Fibroblast of pulmonary artery (primary cell): ENCODE data around the gene CACNA2D3.

Experiments used
- DNase-seq: peaks from one replicate; pipeline ENCODE4 v3.0.0-alpha.2; 2010; ENCODE audit warnings: low read depth
- H3K4me3 ChIP-seq: replicated peaks from 2 replicates; pipeline ENCODE4 v1.5.1; 2011; ENCODE audit warnings: low read depth, mild to moderate bottlenecking, control low read depth, low read length, moderate library complexity
- CTCF ChIP-seq: IDR thresholded peaks from 2 replicates; pipeline ENCODE4 v1.5.1; 2011; ENCODE audit warnings: mild to moderate bottlenecking, control low read depth, low read length, inconsistent platforms; ENCODE audit errors: missing control alignments

CACNA2D3 gene

GRCh38 chr3:54899273-54899672, 776.9 kb downstream of the CACNA2D3 start:
- no peak overlapping the region for H3K4me3 ChIP-seq
- no peak for TF ChIP-seq CTCF
- no peak for DNase-seq

- no peak for TF ChIP-seq CTCF
- no peak for DNase-seq
- H3K4me3 ChIP-seq = no peak overlapping the region
Measured at GRCh38 chr3:54900838-54901591, 778.7 kb downstream of the CACNA2D3 start.

GRCh38 chr3:54901906-54902685, 779.7 kb downstream of the CACNA2D3 start:
- DNase-seq = no peak
- TF ChIP-seq CTCF = no peak
- H3K4me3 ChIP-seq = no peak overlapping the region

GRCh38 chr3:54905261-54905888, 783.0 kb downstream of the CACNA2D3 start:
- TF ChIP-seq CTCF = no peak
- no peak overlapping the region for H3K4me3 ChIP-seq
- DNase-seq = peak; percentile 26

- DNase-seq = no peak
- H3K4me3 ChIP-seq = no peak overlapping the region
- no peak for TF ChIP-seq CTCF
Measured at GRCh38 chr3:54905920-54906319, 783.6 kb downstream of the CACNA2D3 start.

- no peak overlapping the region for H3K4me3 ChIP-seq
- DNase-seq = no peak
- TF ChIP-seq CTCF = no peak
Measured at GRCh38 chr3:54906763-54907162, 784.4 kb downstream of the CACNA2D3 start.
